HepG2 (cell line): ENCODE data around the gene GPX1. TPM values are rescaled to one million over a fixed set of nuclear protein-coding genes. Genes with fewer than 3 reads are reported as not detected.

Source experiments
- CCDC6 ChIP-seq: sonication (generic); formaldehyde crosslinking; IDR thresholded peaks from 2 replicates; pipeline ENCODE4 v1.8.1; 2022; ENCODE audit warnings: mild to moderate bottlenecking, missing genetic modification reagents, moderate library complexity
- CHD2 ChIP-seq: IDR thresholded peaks from 2 replicates; pipeline ENCODE4 v1.6.1; 2011; ENCODE audit warnings: low read depth, low read length, improper control_type of control experiment
- ETV6 ChIP-seq: sonication (generic); formaldehyde crosslinking; conservative IDR thresholded peaks from 2 replicates; pipeline ENCODE4 v1.4.0; 2020; ENCODE audit warnings: missing genetic modification reagents
- FOXK1 ChIP-seq: sonication (generic); formaldehyde crosslinking; IDR thresholded peaks from 2 replicates; pipeline ENCODE4 v1.4.0; 2020; ENCODE audit warnings: low read depth, missing genetic modification reagents, borderline replicate concordance
- FOXM1 ChIP-seq: sonication (generic); formaldehyde crosslinking; IDR thresholded peaks from 2 replicates; pipeline ENCODE4 v1.5.0; 2020; ENCODE audit warnings: missing genetic modification reagents
- HNRNPH1 ChIP-seq: fragments of 200-400 bp; formaldehyde crosslinking; optimal IDR thresholded peaks from 2 replicates; pipeline ENCODE3; 2017; ENCODE audit warnings: mild to moderate bottlenecking, low read depth, low read length
- LCORL ChIP-seq, 2 experiments: fragments of 450-650 bp in 1 of 2; sonication (generic) in 1 of 2; formaldehyde crosslinking in 1 of 2; IDR thresholded peaks; 2 replicates each; pipeline versions ENCODE4 v1.5.0 to v1.6.1; 2017 to 2020; ENCODE audit warnings: antibody characterized with exemption in 1 of 2, missing genetic modification reagents in 1 of 2
- MAFF ChIP-seq: IDR thresholded peaks from 2 replicates; pipeline ENCODE4 v1.6.1; 2011; ENCODE audit warnings: low read depth, low read length, improper control_type of control experiment
- NFE2L1 ChIP-seq: sonication (generic); formaldehyde crosslinking; IDR thresholded peaks from 2 replicates; pipeline ENCODE4 v1.4.0; 2020; ENCODE audit warnings: missing genetic modification reagents, mild to moderate bottlenecking, borderline replicate concordance
- PITX1 ChIP-seq: sonication (generic); formaldehyde crosslinking; IDR thresholded peaks from 2 replicates; pipeline ENCODE4 v1.5.1; 2020; ENCODE audit warnings: mild to moderate bottlenecking, missing genetic modification reagents
- POGZ ChIP-seq: sonication (generic); formaldehyde crosslinking; IDR thresholded peaks from 2 replicates; pipeline ENCODE4 v1.4.0; 2020; ENCODE audit warnings: mild to moderate bottlenecking, missing genetic modification reagents
- RBM22 ChIP-seq: fragments of 200-400 bp; formaldehyde crosslinking; optimal IDR thresholded peaks from 2 replicates; pipeline ENCODE3; 2017; ENCODE audit warnings: mild to moderate bottlenecking, low read length, moderate library complexity
- RELA ChIP-seq: sonication (generic); formaldehyde crosslinking; IDR thresholded peaks from 2 replicates; pipeline ENCODE4 v1.4.0; 2020; ENCODE audit warnings: missing genetic modification reagents
- RXRB ChIP-seq: IDR thresholded peaks from 2 replicates; pipeline ENCODE4 v1.6.1; 2016; ENCODE audit warnings: borderline replicate concordance, missing genetic modification reagents, missing compliant biosample characterization
- SP140L ChIP-seq: sonication (generic); formaldehyde crosslinking; IDR thresholded peaks from 2 replicates; pipeline ENCODE4 v1.4.0; 2020; ENCODE audit warnings: missing genetic modification reagents, borderline replicate concordance
- SRF ChIP-seq: IDR thresholded peaks from 2 replicates; pipeline ENCODE4 v1.6.1; 2011; ENCODE audit warnings: mild to moderate bottlenecking, low read depth, low read length, moderate library complexity
- TCF7 ChIP-seq: sonication (generic); IDR thresholded peaks from 2 replicates; pipeline ENCODE4 v1.6.1; 2016; ENCODE audit warnings: antibody characterized with exemption, low read depth
- TEAD3 ChIP-seq: optimal IDR thresholded peaks from 2 replicates; pipeline ENCODE3; 2016; ENCODE audit warnings: borderline replicate concordance
- THYN1 ChIP-seq: sonication (generic); formaldehyde crosslinking; IDR thresholded peaks from 2 replicates; pipeline ENCODE4 v1.8.1; 2023; ENCODE audit warnings: low read depth, mild to moderate bottlenecking, moderate library complexity, missing genetic modification reagents, borderline replicate concordance
- ZFP90 ChIP-seq: sonication (generic); formaldehyde crosslinking; IDR thresholded peaks from 2 replicates; pipeline ENCODE4 v1.8.0; 2022; ENCODE audit warnings: missing genetic modification reagents, mild to moderate bottlenecking, inconsistent platforms, borderline replicate concordance
- ZNF24 ChIP-seq: fragments of 450-650 bp; IDR thresholded peaks from 2 replicates; pipeline ENCODE4 v1.6.1; 2017; ENCODE audit warnings: antibody characterized with exemption, mild to moderate bottlenecking
- ZNF432 ChIP-seq: sonication (generic); formaldehyde crosslinking; IDR thresholded peaks from 2 replicates; pipeline ENCODE4 v1.5.0; 2020; ENCODE audit warnings: missing genetic modification reagents, mild to moderate bottlenecking, borderline replicate concordance
- ZNF652 ChIP-seq: IDR thresholded peaks from 2 replicates; pipeline ENCODE4 v1.6.1; 2016; ENCODE audit warnings: low read depth, borderline replicate concordance
- ZNF672 ChIP-seq: sonication (generic); formaldehyde crosslinking; IDR thresholded peaks from 2 replicates; pipeline ENCODE4 v1.8.1; 2022; ENCODE audit warnings: missing genetic modification reagents
- polyA plus RNA-seq, 8 experiments: library from polyadenylated mRNA; depleted of rRNA in 3 of 8; stranded (reverse) in 7 of 8; unstranded in 1 of 8; fragments of >200 nt; fragmentation: Illumina TruSeq in 4 of 8; extraction: Trizol in 4 of 8; gene quantifications; 2 replicates each; pipeline versions ENCODE4 v1.2.1 to v1.2.3, GENCODE V29; 2011 to 2016; ENCODE audit warnings: low read depth in 4 of 8, missing spikeins in 1 of 8, mixed read lengths in 1 of 8; ENCODE audit not compliant: insufficient read depth in 1 of 8
- total RNA-seq, 5 experiments: library from RNA; depleted of rRNA; stranded (reverse); fragments of >200 nt; fragmentation: Illumina TruSeq; extraction: Trizol; gene quantifications; 2 replicates each; pipeline ENCODE4 v1.2.3, GENCODE V29; 2016; ENCODE audit warnings: low read depth in 1 of 5
- TF ChIP-seq, protein P1 (sequence below): sonication (generic); formaldehyde crosslinking; IDR thresholded peaks from 2 replicates; pipeline ENCODE4 v1.5.0; 2020; ENCODE audit warnings: missing genetic modification reagents
- TF ChIP-seq, protein P2 (sequence below): sonication (generic); formaldehyde crosslinking; IDR thresholded peaks from 2 replicates; pipeline ENCODE4 v1.4.0; 2020; ENCODE audit warnings: missing genetic modification reagents
- TF ChIP-seq, protein P3 (sequence below): sonication (generic); formaldehyde crosslinking; IDR thresholded peaks from 2 replicates; pipeline ENCODE4 v1.8.1; 2023; ENCODE audit warnings: mild to moderate bottlenecking, missing genetic modification reagents, borderline replicate concordance

Gene GPX1
- total and polyA plus RNA-seq, 2 of the 13 experiments (the other 11 are each of a cell fraction or from before 2014, with no cell fraction given) = 149 to 168 TPM

DNA sequence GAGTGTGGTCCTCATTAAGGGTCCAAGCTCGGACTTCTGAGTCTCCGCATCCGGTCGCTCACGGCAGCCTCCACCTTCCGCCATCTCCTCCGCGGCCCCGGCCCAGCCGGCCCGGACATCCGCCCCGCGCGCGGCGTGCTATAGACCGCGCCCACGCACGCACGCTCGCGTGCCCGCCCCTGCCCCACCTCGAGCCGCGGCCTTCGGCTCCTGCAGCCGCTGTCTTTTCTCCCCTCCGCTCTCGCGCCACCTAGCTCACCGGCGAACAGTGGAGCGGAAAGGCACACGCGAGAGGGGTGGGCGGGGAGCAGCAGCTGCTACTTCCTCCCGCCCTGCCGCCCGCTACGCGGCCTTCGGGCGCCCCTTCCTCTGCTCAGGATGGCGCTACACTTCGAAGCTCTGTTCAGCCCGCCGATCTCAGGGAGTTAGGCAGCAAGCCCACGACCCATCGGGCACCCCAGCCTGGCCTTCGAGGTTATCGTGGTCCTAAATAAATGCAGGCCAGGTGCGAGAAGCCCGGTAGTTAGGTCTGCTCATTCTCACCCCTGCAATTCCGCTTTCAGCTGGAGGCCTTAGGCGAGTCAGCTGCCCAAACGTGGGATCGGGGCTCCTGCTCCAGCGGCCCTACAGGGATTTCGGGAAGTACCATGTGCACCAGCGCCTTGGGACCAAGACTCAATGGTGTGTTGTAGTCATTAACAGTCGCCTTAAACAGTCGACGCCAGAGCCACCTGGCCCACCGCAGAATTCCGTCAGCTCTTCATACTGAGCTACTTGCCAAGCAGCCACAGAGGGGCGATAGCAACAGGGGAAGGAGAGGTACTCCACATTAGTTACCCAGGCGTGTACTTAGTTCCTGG lies 18.0 kb downstream of the GPX1 start, which contains the start of gene USP4 (continued):
- TF ChIP-seq MAFF (no peak), RXRB (peak; percentile 62), SRF (no peak), ZNF24 (no peak), CHD2 (peak; percentile 74), TCF7 (no peak), ZFP90 (CRISPR knock-in tag) (peak; percentile 86), CCDC6 (CRISPR knock-in tag) (peak; percentile 92), PITX1 (CRISPR knock-in tag) (peak; percentile 66), ZNF672 (CRISPR knock-in tag) (peak; percentile 95), ZNF432 (CRISPR knock-in tag) (0 out of 2 replicates have a peak, but pooled peaks have one; percentile 56), FOXM1 (no peak; the same call in 1 of the 2 replicates), FOXK1 (CRISPR knock-in tag) (no peak; the same call in 1 of the 2 replicates), TEAD3 (peak; percentile 10), RBM22 (no peak), SP140L (CRISPR knock-in tag) (no peak), NFE2L1 (CRISPR knock-in tag) (no peak), ETV6 (CRISPR knock-in tag) (peak; percentile 66; the same call in 1 of the 2 replicates), POGZ (CRISPR knock-in tag) (peak; percentile 89), RELA (peak; percentile 61; the same call in 1 of the 2 replicates), THYN1 (CRISPR knock-in tag) (peak; percentile 69; the same call in 1 of the 2 replicates), HNRNPH1 (no peak), ZNF652 (CRISPR knock-in tag) (0 out of 2 replicates have a peak, but pooled peaks have one; percentile 19), LCORL (IDR thresholded peaks at IDR 0.05) (no peak), LCORL (CRISPR knock-in tag; IDR thresholded peaks at IDR 0.05) (peak; percentile 74)
- TF ChIP-seq, protein P1, sequence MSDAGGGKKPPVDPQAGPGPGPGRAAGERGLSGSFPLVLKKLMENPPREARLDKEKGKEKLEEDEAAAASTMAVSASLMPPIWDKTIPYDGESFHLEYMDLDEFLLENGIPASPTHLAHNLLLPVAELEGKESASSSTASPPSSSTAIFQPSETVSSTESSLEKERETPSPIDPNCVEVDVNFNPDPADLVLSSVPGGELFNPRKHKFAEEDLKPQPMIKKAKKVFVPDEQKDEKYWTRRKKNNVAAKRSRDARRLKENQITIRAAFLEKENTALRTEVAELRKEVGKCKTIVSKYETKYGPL = no peak
- TF ChIP-seq, protein P2, sequence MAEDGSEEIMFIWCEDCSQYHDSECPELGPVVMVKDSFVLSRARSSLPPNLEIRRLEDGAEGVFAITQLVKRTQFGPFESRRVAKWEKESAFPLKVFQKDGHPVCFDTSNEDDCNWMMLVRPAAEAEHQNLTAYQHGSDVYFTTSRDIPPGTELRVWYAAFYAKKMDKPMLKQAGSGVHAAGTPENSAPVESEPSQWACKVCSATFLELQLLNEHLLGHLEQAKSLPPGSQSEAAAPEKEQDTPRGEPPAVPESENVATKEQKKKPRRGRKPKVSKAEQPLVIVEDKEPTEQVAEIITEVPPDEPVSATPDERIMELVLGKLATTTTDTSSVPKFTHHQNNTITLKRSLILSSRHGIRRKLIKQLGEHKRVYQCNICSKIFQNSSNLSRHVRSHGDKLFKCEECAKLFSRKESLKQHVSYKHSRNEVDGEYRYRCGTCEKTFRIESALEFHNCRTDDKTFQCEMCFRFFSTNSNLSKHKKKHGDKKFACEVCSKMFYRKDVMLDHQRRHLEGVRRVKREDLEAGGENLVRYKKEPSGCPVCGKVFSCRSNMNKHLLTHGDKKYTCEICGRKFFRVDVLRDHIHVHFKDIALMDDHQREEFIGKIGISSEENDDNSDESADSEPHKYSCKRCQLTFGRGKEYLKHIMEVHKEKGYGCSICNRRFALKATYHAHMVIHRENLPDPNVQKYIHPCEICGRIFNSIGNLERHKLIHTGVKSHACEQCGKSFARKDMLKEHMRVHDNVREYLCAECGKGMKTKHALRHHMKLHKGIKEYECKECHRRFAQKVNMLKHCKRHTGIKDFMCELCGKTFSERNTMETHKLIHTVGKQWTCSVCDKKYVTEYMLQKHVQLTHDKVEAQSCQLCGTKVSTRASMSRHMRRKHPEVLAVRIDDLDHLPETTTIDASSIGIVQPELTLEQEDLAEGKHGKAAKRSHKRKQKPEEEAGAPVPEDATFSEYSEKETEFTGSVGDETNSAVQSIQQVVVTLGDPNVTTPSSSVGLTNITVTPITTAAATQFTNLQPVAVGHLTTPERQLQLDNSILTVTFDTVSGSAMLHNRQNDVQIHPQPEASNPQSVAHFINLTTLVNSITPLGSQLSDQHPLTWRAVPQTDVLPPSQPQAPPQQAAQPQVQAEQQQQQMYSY (CRISPR knock-in tag) = no peak
- TF ChIP-seq, protein P3, sequence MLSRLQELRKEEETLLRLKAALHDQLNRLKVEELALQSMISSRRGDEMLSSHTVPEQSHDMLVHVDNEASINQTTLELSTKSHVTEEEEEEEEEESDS (CRISPR knock-in tag) = peak; percentile 33; the same call in 1 of the 2 replicates
